ENCODE results near the gene CEP112. TPM values are rescaled to one million over a fixed set of nuclear protein-coding genes. Genes with fewer than 3 reads are reported as not detected.

Gene CEP112
- total RNA-seq, 1 experiment from 2014 or later: 9.5 TPM

DNA sequence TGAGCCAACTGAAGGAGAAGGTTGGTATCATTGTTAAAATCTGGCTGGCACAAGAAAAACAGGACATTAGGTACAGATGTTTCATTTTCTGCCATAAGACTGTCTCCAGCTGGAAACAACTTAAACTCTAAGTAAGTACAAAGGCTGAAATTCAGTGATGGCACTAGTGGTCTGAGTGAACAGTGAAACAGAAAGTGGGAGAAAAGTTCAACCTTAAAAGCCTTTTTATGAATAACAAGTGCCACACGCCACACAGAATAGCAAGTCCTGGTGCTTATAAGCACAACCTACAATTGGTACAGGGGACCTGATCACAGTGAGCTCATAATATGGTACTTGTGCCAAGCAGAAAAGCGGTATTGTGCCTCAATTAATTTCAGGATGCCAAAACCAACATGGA is 56.7 kb downstream of the CEP112 start:
- Histone ChIP-seq H3K9me3 (ENCODE audit: control insufficient read depth, insufficient read depth, low read depth, low read length) (no peaks in the 10 kb centered on the region), H3K27me3 (ENCODE audit: control insufficient read depth, insufficient read depth, low read length) (no peaks in the 10 kb centered on the region), H3K27ac (ENCODE audit: low read length) (no peak overlapping the region), H3K4me3 (ENCODE audit: low read depth in 2 of 2, low read length in 2 of 2) (no peak overlapping the region), H3K36me3 (ENCODE audit: control insufficient read depth, insufficient read depth, low read length) (no peaks in the 10 kb centered on the region), H3K4me1 (ENCODE audit: control insufficient read depth, insufficient read depth, low read length) (no peaks in the 10 kb centered on the region)
- CTCF ChIA-PET: no interaction called here
- DNase-seq (ENCODE audit: low read depth, low spot score) (no peak), ATAC-seq (no peak)
- POLR2A ChIA-PET: no interaction called here
- no TSS peak for BruUV-seq (replicated peaks)
- TF ChIP-seq SIN3A (IDR thresholded peaks at IDR 0.05; ENCODE audit: borderline replicate concordance, insufficient read depth, low read depth, low read length) (no peak), POLR2AphosphoS5 (IDR thresholded peaks at IDR 0.05; ENCODE audit: low read depth, low read length) (no peak), TCF7L2 (IDR thresholded peaks at IDR 0.05; ENCODE audit: low read depth, low read length) (no peak)
- TF ChIP-seq, protein P1, sequence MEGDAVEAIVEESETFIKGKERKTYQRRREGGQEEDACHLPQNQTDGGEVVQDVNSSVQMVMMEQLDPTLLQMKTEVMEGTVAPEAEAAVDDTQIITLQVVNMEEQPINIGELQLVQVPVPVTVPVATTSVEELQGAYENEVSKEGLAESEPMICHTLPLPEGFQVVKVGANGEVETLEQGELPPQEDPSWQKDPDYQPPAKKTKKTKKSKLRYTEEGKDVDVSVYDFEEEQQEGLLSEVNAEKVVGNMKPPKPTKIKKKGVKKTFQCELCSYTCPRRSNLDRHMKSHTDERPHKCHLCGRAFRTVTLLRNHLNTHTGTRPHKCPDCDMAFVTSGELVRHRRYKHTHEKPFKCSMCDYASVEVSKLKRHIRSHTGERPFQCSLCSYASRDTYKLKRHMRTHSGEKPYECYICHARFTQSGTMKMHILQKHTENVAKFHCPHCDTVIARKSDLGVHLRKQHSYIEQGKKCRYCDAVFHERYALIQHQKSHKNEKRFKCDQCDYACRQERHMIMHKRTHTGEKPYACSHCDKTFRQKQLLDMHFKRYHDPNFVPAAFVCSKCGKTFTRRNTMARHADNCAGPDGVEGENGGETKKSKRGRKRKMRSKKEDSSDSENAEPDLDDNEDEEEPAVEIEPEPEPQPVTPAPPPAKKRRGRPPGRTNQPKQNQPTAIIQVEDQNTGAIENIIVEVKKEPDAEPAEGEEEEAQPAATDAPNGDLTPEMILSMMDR (IDR thresholded peaks at IDR 0.05): no peak
- TF ChIP-seq, protein P2, sequence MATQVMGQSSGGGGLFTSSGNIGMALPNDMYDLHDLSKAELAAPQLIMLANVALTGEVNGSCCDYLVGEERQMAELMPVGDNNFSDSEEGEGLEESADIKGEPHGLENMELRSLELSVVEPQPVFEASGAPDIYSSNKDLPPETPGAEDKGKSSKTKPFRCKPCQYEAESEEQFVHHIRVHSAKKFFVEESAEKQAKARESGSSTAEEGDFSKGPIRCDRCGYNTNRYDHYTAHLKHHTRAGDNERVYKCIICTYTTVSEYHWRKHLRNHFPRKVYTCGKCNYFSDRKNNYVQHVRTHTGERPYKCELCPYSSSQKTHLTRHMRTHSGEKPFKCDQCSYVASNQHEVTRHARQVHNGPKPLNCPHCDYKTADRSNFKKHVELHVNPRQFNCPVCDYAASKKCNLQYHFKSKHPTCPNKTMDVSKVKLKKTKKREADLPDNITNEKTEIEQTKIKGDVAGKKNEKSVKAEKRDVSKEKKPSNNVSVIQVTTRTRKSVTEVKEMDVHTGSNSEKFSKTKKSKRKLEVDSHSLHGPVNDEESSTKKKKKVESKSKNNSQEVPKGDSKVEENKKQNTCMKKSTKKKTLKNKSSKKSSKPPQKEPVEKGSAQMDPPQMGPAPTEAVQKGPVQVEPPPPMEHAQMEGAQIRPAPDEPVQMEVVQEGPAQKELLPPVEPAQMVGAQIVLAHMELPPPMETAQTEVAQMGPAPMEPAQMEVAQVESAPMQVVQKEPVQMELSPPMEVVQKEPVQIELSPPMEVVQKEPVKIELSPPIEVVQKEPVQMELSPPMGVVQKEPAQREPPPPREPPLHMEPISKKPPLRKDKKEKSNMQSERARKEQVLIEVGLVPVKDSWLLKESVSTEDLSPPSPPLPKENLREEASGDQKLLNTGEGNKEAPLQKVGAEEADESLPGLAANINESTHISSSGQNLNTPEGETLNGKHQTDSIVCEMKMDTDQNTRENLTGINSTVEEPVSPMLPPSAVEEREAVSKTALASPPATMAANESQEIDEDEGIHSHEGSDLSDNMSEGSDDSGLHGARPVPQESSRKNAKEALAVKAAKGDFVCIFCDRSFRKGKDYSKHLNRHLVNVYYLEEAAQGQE (IDR thresholded peaks at IDR 0.05; ENCODE audit: insufficient read depth in 1 of 2, low read depth in 2 of 2, low read length in 1 of 2): no peak
- in situ Hi-C loops (cut with HindIII; ENCODE audit: low pct_unique_long_range_greater_than_20kb, low sequenced_read_pairs): no loop called here
- intact Hi-C loops (cut with micrococcal nuclease; ENCODE audit: unreplicated experiment): no loop called here

DNA sequence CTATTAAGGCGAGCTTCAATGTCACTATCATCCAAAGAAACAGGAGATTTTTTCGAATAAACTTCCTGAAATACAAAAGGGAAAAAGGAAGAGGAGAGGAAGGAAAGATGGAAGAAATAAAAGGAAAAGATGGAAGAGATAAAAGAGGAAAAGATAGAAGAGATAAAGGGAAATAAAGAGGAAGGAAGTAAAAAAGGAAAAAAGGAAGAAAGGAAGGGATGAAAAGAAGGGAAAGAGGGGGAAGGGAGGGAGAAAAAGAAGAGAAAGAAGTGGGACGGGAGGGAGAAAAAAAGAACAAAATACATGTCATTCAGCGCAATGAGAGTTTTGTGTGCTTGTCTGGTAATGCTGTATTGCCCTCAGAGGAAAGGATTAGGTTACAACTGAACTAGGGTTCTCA is 62.2 kb downstream of the CEP112 start:
- no peak overlapping the region for H3K4me3 ChIP-seq (ENCODE audit: low read depth in 2 of 2, low read length in 2 of 2)
- in situ Hi-C loops (cut with HindIII; ENCODE audit: low pct_unique_long_range_greater_than_20kb, low sequenced_read_pairs): no loop called here

More for the DNA sequence above, 62.2 kb downstream of the CEP112 start:
- Histone ChIP-seq H3K9me3 (ENCODE audit: control insufficient read depth, insufficient read depth, low read depth, low read length) (no peaks in the 10 kb centered on the region), H3K36me3 (ENCODE audit: control insufficient read depth, insufficient read depth, low read length) (no peaks in the 10 kb centered on the region), H3K27ac (ENCODE audit: low read length) (no peak overlapping the region), H3K27me3 (ENCODE audit: control insufficient read depth, insufficient read depth, low read length) (no peaks in the 10 kb centered on the region), H3K4me1 (ENCODE audit: control insufficient read depth, insufficient read depth, low read length) (no peaks in the 10 kb centered on the region)
- DNase-seq (ENCODE audit: low read depth, low spot score) (no peak), ATAC-seq (no peak)
- intact Hi-C loops (cut with micrococcal nuclease; ENCODE audit: unreplicated experiment): no loop called here
- BruUV-seq (replicated peaks): no TSS peak
- TF ChIP-seq, protein P2 (IDR thresholded peaks at IDR 0.05; ENCODE audit: insufficient read depth in 1 of 2, low read depth in 2 of 2, low read length in 1 of 2): no peak
- TF ChIP-seq, protein P1 (IDR thresholded peaks at IDR 0.05): no peak
- TF ChIP-seq TCF7L2 (IDR thresholded peaks at IDR 0.05; ENCODE audit: low read depth, low read length): no peak
- no peak for TF ChIP-seq SIN3A (IDR thresholded peaks at IDR 0.05; ENCODE audit: borderline replicate concordance, insufficient read depth, low read depth, low read length)
- TF ChIP-seq POLR2AphosphoS5 (IDR thresholded peaks at IDR 0.05; ENCODE audit: low read depth, low read length): no peak
- CTCF ChIA-PET: no interaction called here
- POLR2A ChIA-PET: interaction anchor here (0.6 kb wide), 1 partner anchor 172 kb away, joined by 3 read pairs; no protein-coding TSS in a partner anchor
